Activated B cell treated with CpG ODN at 0.5 μM for 24 hours (primary cell): ENCODE data around the gene ITGA1. TPM values are rescaled to one million over a fixed set of nuclear protein-coding genes. Genes with fewer than 3 reads are reported as not detected.

ENCODE experiments used
- ATAC-seq: fragments of 200-7000 bp; cut with Tn5 transposase; one replicate; pipeline ENCODE4 v1.10.0; 2021; ENCODE audit warnings: low read depth, mild to moderate bottlenecking, moderate library complexity
- CTCF ChIA-PET: fragments of 350-600 bp; sonication (Branson Sonifier 250); formaldehyde crosslinking; loops from one replicate; lab custom pipeline; 2021; ENCODE audit warnings: antibody characterized with exemption; lab: Charles Lee
- POLR2A ChIA-PET: fragments of 350-600 bp; sonication (Branson Sonifier 250); formaldehyde crosslinking; loops from one replicate; lab custom pipeline; 2021; ENCODE audit warnings: antibody characterized with exemption; lab: Charles Lee
- DNase-seq: peaks from one replicate; pipeline ENCODE4 v3.0.0; 2022
- H3K27ac Mint-ChIP-seq: one replicate; pipeline ENCODE4 v1.8.0; 2020; ENCODE audit warnings: mixed read lengths
- H3K27me3 Mint-ChIP-seq: one replicate; pipeline ENCODE4 v1.8.0; 2021; ENCODE audit warnings: mixed read lengths
- H3K36me3 Mint-ChIP-seq: one replicate; pipeline ENCODE4 v1.8.0; 2021; ENCODE audit warnings: low read depth, mixed read lengths
- H3K4me1 Mint-ChIP-seq: one replicate; pipeline ENCODE4 v1.8.0; 2021; ENCODE audit warnings: mixed read lengths
- H3K4me3 Mint-ChIP-seq: one replicate; pipeline ENCODE4 v1.8.0; 2020; ENCODE audit warnings: mild to moderate bottlenecking, mixed read lengths
- H3K9me3 Mint-ChIP-seq: one replicate; pipeline ENCODE4 v1.8.0; 2020; ENCODE audit warnings: mixed read lengths
- intact Hi-C: fragments of 100-400 bp; cut with micrococcal nuclease; formaldehyde crosslinking; loops from one replicate; pipeline ENCODE4 v1.15.1; 2024
- total RNA-seq: library from RNA; stranded (reverse); gene quantifications from 2 replicates; pipeline ENCODE4 v1.2.3, GENCODE V29; 2022
- TF ChIP-seq, protein P1 (sequence below): fragments of 200-600 bp; IDR thresholded peaks from one replicate; pipeline ENCODE4 v1.8.0; 2022; ENCODE audit warnings: antibody characterized with exemption, mild to moderate bottlenecking

ITGA1 gene
- total RNA-seq, 1 donor from 2014 or later: 34.0 TPM

GRCh38 chr5:52821901-52822300, 34.2 kb downstream of the ITGA1 start:
- intact Hi-C loops: no loop called here
- no peak for ATAC-seq
- no peaks in the 10 kb centered on the region for H3K9me3 Mint-ChIP-seq
- POLR2A ChIA-PET: no interaction called here
- H3K4me3 Mint-ChIP-seq: no peak overlapping the region
- H3K36me3 Mint-ChIP-seq: no peaks in the 10 kb centered on the region
- no peaks in the 10 kb centered on the region for H3K4me1 Mint-ChIP-seq
- TF ChIP-seq, protein P1, sequence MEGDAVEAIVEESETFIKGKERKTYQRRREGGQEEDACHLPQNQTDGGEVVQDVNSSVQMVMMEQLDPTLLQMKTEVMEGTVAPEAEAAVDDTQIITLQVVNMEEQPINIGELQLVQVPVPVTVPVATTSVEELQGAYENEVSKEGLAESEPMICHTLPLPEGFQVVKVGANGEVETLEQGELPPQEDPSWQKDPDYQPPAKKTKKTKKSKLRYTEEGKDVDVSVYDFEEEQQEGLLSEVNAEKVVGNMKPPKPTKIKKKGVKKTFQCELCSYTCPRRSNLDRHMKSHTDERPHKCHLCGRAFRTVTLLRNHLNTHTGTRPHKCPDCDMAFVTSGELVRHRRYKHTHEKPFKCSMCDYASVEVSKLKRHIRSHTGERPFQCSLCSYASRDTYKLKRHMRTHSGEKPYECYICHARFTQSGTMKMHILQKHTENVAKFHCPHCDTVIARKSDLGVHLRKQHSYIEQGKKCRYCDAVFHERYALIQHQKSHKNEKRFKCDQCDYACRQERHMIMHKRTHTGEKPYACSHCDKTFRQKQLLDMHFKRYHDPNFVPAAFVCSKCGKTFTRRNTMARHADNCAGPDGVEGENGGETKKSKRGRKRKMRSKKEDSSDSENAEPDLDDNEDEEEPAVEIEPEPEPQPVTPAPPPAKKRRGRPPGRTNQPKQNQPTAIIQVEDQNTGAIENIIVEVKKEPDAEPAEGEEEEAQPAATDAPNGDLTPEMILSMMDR: no peak
- no peaks in the 10 kb centered on the region for H3K27me3 Mint-ChIP-seq
- DNase-seq: no peak
- H3K27ac Mint-ChIP-seq: no peak overlapping the region
- CTCF ChIA-PET: no interaction called here

DNA sequence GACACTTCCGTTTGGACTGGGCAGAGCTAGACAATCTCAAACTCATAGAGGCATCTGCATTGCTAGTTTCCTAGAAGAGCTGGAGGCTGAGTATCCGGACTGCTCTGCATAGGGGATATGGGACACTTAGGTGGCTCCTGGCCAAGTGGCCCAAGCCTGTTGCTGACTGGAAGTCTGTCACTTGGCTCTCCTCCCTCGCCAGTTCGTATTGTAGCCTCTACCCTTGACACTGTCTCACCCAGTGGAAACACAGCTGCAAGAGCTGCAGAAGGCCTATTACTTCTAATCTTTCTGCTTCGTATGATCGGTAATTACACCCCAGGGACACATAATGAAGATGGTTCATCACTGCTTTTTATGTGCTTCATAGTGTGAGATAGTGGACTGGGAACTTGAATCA, 34.7 kb downstream of the ITGA1 start:
- POLR2A ChIA-PET: no interaction called here
- intact Hi-C loops: no loop called here
- no peaks in the 10 kb centered on the region for H3K9me3 Mint-ChIP-seq
- CTCF ChIA-PET: no interaction called here
- H3K4me3 Mint-ChIP-seq: no peak overlapping the region
- no peaks in the 10 kb centered on the region for H3K4me1 Mint-ChIP-seq
- DNase-seq (no peak), ATAC-seq (no peak)
- H3K36me3 Mint-ChIP-seq: no peaks in the 10 kb centered on the region
- TF ChIP-seq, protein P1: no peak
- no peak overlapping the region for H3K27ac Mint-ChIP-seq
- no peaks in the 10 kb centered on the region for H3K27me3 Mint-ChIP-seq

- H3K36me3 Mint-ChIP-seq: no peaks in the 10 kb centered on the region
- H3K27ac Mint-ChIP-seq: no peak overlapping the region
- ATAC-seq (no peak), DNase-seq (no peak)
- ChIA-PET POLR2A (no interaction called here), CTCF (no interaction called here)
- no peaks in the 10 kb centered on the region for H3K9me3 Mint-ChIP-seq
- intact Hi-C loops: no loop called here
- H3K4me1 Mint-ChIP-seq: no peaks in the 10 kb centered on the region
- no peak overlapping the region for H3K4me3 Mint-ChIP-seq
- TF ChIP-seq, protein P1: no peak
- H3K27me3 Mint-ChIP-seq: no peaks in the 10 kb centered on the region
These were observed 37.1 kb downstream of the ITGA1 start for GRCh38 chr5:52824827-52825226.

- DNase-seq: no peak
- TF ChIP-seq, protein P1: no peak
- intact Hi-C loops: no loop called here
- H3K4me1 Mint-ChIP-seq: no peaks in the 10 kb centered on the region
- H3K9me3 Mint-ChIP-seq: no peaks in the 10 kb centered on the region
- POLR2A ChIA-PET: interaction anchor here (0.6 kb wide), 1 partner anchor 25 kb away, joined by 6 read pairs; no protein-coding TSS in a partner anchor
- H3K36me3 Mint-ChIP-seq: no peaks in the 10 kb centered on the region
- no peak overlapping the region for H3K4me3 Mint-ChIP-seq
- H3K27ac Mint-ChIP-seq: no peak overlapping the region
- no peaks in the 10 kb centered on the region for H3K27me3 Mint-ChIP-seq
- peak; percentile 10 for ATAC-seq
- CTCF ChIA-PET: no interaction called here
These were observed 38.1 kb downstream of the ITGA1 start for GRCh38 chr5:52825826-52826225.

DNA sequence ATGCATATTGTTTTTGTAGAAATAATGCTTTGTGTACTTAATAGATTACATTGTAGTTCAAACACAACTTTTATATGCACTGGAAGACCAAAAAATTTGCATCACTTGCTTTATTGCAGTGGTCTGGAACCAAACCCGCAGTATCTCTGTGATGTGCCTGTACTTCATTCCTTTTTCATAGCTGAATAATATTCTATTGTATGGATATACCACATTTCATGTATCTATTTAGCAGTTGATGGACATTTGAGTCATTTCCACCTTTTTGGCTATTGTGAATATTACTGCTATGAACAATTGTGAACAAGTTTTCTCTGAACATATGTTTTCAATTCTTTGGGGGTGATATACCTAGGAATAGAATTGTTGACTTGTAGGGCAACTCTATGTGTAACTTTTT, 40.1 kb downstream of the ITGA1 start:
- no peak overlapping the region for H3K4me3 Mint-ChIP-seq

More for the DNA sequence above, 40.1 kb downstream of the ITGA1 start:
- ChIA-PET POLR2A (no interaction called here), CTCF (no interaction called here)
- no peaks in the 10 kb centered on the region for H3K27me3 Mint-ChIP-seq
- H3K4me1 Mint-ChIP-seq: no peaks in the 10 kb centered on the region
- no peak for ATAC-seq
- no peaks in the 10 kb centered on the region for H3K9me3 Mint-ChIP-seq
- H3K27ac Mint-ChIP-seq: no peak overlapping the region
- DNase-seq: no peak
- H3K36me3 Mint-ChIP-seq: no peaks in the 10 kb centered on the region
- intact Hi-C loops: no loop called here
- TF ChIP-seq, protein P1: no peak
